SK-N-SH treated with all-trans-retinoic acid at 6 μM for 48 hours (cell line): Measurements from ENCODE around the gene DPP6.

ENCODE experiments used
- ATAC-seq: fragments of 200-7000 bp; cut with Tn5 transposase; 3 replicates; pipeline ENCODE4 v1.9.1; 2020; ENCODE audit warnings: mild to moderate bottlenecking, moderate library complexity
- ARNTL ChIP-seq: fragments of 450-650 bp; formaldehyde crosslinking; IDR thresholded peaks from 2 replicates; pipeline ENCODE4 v1.5.0; 2020; ENCODE audit warnings: low read depth, mild to moderate bottlenecking, moderate library complexity, borderline replicate concordance
- CSDC2 ChIP-seq: fragments of 250-450 bp; sonication (Bioruptor Pico); IDR thresholded peaks from 2 replicates; pipeline ENCODE4 v1.5.0; 2020; ENCODE audit warnings: mild to moderate bottlenecking, moderate library complexity
- ESRRG ChIP-seq: fragments of 250-450 bp; sonication (Bioruptor Pico); IDR thresholded peaks from 2 replicates; pipeline ENCODE4 v1.6.1; 2021; ENCODE audit warnings: mild to moderate bottlenecking
- GLIS3 ChIP-seq: fragments of 250-450 bp; sonication (Bioruptor Pico); IDR thresholded peaks from 2 replicates; pipeline ENCODE4 v1.5.0; 2020; ENCODE audit warnings: mild to moderate bottlenecking, moderate library complexity
- ISL1 ChIP-seq: fragments of 250-450 bp; sonication (Bioruptor Pico); IDR thresholded peaks from 2 replicates; pipeline ENCODE4 v2.1.2; 2022; ENCODE audit warnings: mild to moderate bottlenecking, moderate library complexity
- OSR1 ChIP-seq: fragments of 250-450 bp; sonication (Bioruptor Pico); IDR thresholded peaks from 2 replicates; pipeline ENCODE4 v1.8.0; 2022; ENCODE audit warnings: moderate library complexity, mild to moderate bottlenecking, inconsistent platforms
- PPARA ChIP-seq: fragments of 250-450 bp; sonication (Bioruptor Pico); IDR thresholded peaks from 2 replicates; pipeline ENCODE4 v1.5.0; 2020; ENCODE audit warnings: mild to moderate bottlenecking, borderline replicate concordance
- RARB ChIP-seq: fragments of 250-450 bp; sonication (Bioruptor Pico); IDR thresholded peaks from 2 replicates; pipeline ENCODE4 v1.8.0; 2021; ENCODE audit warnings: mild to moderate bottlenecking, moderate library complexity
- SNAI2 ChIP-seq: fragments of 250-450 bp; sonication (Bioruptor Pico); IDR thresholded peaks from 2 replicates; pipeline ENCODE4 v1.5.0; 2020; ENCODE audit warnings: mild to moderate bottlenecking, moderate library complexity
- TCF4 ChIP-seq: fragments of 250-450 bp; sonication (Bioruptor Pico); IDR thresholded peaks from 2 replicates; pipeline ENCODE4 v1.8.0; 2021; ENCODE audit warnings: mild to moderate bottlenecking, moderate library complexity, borderline replicate concordance
- TOX ChIP-seq: fragments of 250-450 bp; sonication (Bioruptor Pico); IDR thresholded peaks from 2 replicates; pipeline ENCODE4 v1.8.0; 2021; ENCODE audit warnings: mild to moderate bottlenecking, moderate library complexity, borderline replicate concordance
- ZFP3 ChIP-seq: fragments of 250-450 bp; sonication (Bioruptor Pico); IDR thresholded peaks from 2 replicates; pipeline ENCODE4 v1.5.0; 2020; ENCODE audit warnings: mild to moderate bottlenecking, moderate library complexity
- ZFP30 ChIP-seq: fragments of 450-650 bp; formaldehyde crosslinking; IDR thresholded peaks from 2 replicates; pipeline ENCODE4 v1.5.0; 2022; ENCODE audit warnings: mild to moderate bottlenecking, moderate library complexity
- ZNF565 ChIP-seq: fragments of 450-650 bp; formaldehyde crosslinking; conservative IDR thresholded peaks from 2 replicates; pipeline ENCODE4 v1.5.0; 2020; ENCODE audit warnings: low read depth, mild to moderate bottlenecking, moderate library complexity
- ZNF70 ChIP-seq: fragments of 450-650 bp; formaldehyde crosslinking; IDR thresholded peaks from 2 replicates; pipeline ENCODE4 v1.5.0; 2020; ENCODE audit warnings: mild to moderate bottlenecking, moderate library complexity
- ZNF8 ChIP-seq: fragments of 450-650 bp; formaldehyde crosslinking; IDR thresholded peaks from 2 replicates; pipeline ENCODE4 v1.5.0; 2020; ENCODE audit warnings: mild to moderate bottlenecking, moderate library complexity
- TF ChIP-seq, protein P1 (sequence below): fragments of 250-450 bp; sonication (Bioruptor Pico); IDR thresholded peaks from 2 replicates; pipeline ENCODE4 v1.5.1; 2021; ENCODE audit warnings: mild to moderate bottlenecking, moderate library complexity
- TF ChIP-seq, protein P2 (sequence below): fragments of 250-450 bp; sonication (Bioruptor Pico); IDR thresholded peaks from 2 replicates; pipeline ENCODE4 v1.5.0; 2020; ENCODE audit warnings: mild to moderate bottlenecking, moderate library complexity
- TF ChIP-seq, protein P3 (sequence below): fragments of 250-450 bp; sonication (Bioruptor Pico); IDR thresholded peaks from 2 replicates; pipeline ENCODE4 v1.8.0; 2020; ENCODE audit warnings: mild to moderate bottlenecking, moderate library complexity, borderline replicate concordance
- TF ChIP-seq, protein P4 (sequence below): fragments of 250-450 bp; sonication (Bioruptor Pico); IDR thresholded peaks from 2 replicates; pipeline ENCODE4 v1.8.0; 2021; ENCODE audit warnings: low read depth, mild to moderate bottlenecking, moderate library complexity, borderline replicate concordance
- TF ChIP-seq, protein P5 (sequence below): fragments of 250-450 bp; sonication (Bioruptor Pico); IDR thresholded peaks from 2 replicates; pipeline ENCODE4 v1.5.1; 2020; ENCODE audit warnings: low read depth, mild to moderate bottlenecking, moderate library complexity

DPP6 gene

DNA sequence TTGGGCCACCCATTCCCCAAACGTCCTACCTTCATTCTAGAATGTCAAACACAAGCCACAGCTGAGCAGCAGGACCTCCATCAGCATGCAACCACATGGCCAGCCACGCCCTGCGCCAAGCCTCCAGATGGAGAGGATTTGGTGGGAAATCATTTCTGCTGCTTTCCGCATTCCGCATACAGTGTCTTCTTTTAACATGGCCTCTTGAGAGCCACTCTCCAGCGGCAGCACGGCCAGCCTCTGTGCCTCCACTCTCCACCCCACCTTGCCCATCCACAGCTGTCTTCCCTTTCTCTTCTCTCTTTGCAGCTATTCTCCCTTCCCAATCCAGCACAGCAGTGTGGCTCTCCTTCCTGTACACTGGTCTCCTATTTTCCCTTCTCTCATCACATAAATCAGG, 561.6 kb downstream of the DPP6 start:
- no peak for ATAC-seq
- TF ChIP-seq ZNF8 (CRISPR knock-in tag) (no peak), GLIS3 (CRISPR knock-in tag) (no peak), ARNTL (no peak), CSDC2 (no peak), ZNF70 (no peak), ZFP30 (CRISPR knock-in tag) (no peak), ZFP3 (CRISPR knock-in tag) (no peak), TCF4 (CRISPR knock-in tag) (no peak), TOX (CRISPR knock-in tag) (no peak), OSR1 (CRISPR knock-in tag) (no peak), ESRRG (no peak), SNAI2 (CRISPR knock-in tag) (no peak), PPARA (CRISPR knock-in tag) (no peak)
- TF ChIP-seq, protein P1, sequence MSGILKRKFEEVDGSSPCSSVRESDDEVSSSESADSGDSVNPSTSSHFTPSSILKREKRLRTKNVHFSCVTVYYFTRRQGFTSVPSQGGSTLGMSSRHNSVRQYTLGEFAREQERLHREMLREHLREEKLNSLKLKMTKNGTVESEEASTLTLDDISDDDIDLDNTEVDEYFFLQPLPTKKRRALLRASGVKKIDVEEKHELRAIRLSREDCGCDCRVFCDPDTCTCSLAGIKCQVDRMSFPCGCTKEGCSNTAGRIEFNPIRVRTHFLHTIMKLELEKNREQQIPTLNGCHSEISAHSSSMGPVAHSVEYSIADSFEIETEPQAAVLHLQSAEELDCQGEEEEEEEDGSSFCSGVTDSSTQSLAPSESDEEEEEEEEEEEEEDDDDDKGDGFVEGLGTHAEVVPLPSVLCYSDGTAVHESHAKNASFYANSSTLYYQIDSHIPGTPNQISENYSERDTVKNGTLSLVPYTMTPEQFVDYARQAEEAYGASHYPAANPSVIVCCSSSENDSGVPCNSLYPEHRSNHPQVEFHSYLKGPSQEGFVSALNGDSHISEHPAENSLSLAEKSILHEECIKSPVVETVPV = no peak
- TF ChIP-seq, protein P2, sequence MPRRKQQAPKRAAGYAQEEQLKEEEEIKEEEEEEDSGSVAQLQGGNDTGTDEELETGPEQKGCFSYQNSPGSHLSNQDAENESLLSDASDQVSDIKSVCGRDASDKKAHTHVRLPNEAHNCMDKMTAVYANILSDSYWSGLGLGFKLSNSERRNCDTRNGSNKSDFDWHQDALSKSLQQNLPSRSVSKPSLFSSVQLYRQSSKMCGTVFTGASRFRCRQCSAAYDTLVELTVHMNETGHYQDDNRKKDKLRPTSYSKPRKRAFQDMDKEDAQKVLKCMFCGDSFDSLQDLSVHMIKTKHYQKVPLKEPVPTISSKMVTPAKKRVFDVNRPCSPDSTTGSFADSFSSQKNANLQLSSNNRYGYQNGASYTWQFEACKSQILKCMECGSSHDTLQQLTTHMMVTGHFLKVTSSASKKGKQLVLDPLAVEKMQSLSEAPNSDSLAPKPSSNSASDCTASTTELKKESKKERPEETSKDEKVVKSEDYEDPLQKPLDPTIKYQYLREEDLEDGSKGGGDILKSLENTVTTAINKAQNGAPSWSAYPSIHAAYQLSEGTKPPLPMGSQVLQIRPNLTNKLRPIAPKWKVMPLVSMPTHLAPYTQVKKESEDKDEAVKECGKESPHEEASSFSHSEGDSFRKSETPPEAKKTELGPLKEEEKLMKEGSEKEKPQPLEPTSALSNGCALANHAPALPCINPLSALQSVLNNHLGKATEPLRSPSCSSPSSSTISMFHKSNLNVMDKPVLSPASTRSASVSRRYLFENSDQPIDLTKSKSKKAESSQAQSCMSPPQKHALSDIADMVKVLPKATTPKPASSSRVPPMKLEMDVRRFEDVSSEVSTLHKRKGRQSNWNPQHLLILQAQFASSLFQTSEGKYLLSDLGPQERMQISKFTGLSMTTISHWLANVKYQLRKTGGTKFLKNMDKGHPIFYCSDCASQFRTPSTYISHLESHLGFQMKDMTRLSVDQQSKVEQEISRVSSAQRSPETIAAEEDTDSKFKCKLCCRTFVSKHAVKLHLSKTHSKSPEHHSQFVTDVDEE (CRISPR knock-in tag) = no peak
- TF ChIP-seq, protein P3, sequence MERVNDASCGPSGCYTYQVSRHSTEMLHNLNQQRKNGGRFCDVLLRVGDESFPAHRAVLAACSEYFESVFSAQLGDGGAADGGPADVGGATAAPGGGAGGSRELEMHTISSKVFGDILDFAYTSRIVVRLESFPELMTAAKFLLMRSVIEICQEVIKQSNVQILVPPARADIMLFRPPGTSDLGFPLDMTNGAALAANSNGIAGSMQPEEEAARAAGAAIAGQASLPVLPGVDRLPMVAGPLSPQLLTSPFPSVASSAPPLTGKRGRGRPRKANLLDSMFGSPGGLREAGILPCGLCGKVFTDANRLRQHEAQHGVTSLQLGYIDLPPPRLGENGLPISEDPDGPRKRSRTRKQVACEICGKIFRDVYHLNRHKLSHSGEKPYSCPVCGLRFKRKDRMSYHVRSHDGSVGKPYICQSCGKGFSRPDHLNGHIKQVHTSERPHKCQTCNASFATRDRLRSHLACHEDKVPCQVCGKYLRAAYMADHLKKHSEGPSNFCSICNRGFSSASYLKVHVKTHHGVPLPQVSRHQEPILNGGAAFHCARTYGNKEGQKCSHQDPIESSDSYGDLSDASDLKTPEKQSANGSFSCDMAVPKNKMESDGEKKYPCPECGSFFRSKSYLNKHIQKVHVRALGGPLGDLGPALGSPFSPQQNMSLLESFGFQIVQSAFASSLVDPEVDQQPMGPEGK (CRISPR knock-in tag) = no peak
- TF ChIP-seq, protein P4, sequence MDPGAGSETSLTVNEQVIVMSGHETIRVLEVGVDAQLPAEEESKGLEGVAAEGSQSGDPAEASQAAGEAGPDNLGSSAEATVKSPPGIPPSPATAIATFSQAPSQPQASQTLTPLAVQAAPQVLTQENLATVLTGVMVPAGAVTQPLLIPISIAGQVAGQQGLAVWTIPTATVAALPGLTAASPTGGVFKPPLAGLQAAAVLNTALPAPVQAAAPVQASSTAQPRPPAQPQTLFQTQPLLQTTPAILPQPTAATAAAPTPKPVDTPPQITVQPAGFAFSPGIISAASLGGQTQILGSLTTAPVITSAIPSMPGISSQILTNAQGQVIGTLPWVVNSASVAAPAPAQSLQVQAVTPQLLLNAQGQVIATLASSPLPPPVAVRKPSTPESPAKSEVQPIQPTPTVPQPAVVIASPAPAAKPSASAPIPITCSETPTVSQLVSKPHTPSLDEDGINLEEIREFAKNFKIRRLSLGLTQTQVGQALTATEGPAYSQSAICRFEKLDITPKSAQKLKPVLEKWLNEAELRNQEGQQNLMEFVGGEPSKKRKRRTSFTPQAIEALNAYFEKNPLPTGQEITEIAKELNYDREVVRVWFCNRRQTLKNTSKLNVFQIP (CRISPR knock-in tag) = no peak

DNA sequence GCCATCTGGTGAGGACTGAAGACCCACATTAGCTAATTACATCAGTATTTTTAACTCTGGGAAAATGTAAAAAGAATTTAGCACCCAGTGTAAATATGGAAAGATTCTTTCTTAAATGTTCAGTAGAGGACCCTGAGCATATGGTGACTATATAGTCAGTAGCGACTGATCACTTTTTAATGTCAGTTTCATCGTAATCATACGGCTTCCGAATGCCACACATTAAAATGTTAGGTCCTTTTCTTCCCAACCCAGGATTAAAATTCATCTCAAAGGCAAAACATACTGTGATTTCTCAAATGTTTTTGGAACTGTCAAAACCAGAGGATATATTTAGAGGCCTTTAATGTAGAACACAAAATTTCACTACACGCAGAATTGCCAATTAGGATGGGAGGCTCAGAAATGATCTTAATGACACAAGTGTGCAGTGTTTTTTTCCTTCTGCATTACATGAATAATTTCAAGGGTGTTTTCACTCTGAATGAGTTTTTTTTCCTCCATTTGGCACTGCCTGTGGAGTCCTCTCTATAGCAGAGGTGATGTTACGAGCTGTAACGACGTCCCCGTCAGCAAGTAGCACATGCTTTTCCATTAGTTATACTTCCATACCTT, 568.0 kb downstream of the DPP6 start:
- ATAC-seq = no peak
- TF ChIP-seq GLIS3 (CRISPR knock-in tag) = no peak
- TF ChIP-seq TCF4 (CRISPR knock-in tag) = no peak
- TF ChIP-seq, protein P4 (CRISPR knock-in tag) = no peak
- TF ChIP-seq ISL1 (CRISPR knock-in tag) = no peak
- no peak for TF ChIP-seq RARB (CRISPR knock-in tag)
- no peak for TF ChIP-seq OSR1 (CRISPR knock-in tag)

DNA sequence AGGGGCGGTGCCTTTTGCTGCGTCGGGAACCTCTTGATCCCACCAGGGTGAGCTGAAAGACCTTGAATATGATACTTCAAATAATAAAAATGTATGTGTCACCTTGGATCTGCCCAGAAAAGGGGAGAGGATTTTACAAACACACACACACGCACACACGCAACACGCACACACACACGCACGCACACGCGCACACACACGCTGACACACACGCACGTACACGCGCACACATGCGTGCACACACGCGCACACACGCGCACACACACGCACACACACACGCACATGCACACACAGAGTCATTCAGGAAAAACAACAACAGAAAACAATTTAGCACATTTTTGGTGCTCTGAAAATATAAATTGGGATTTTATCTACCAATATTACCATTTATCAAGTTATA, 571.2 kb downstream of the DPP6 start:
- ATAC-seq = no peak
- TF ChIP-seq CSDC2 (no peak), TOX (CRISPR knock-in tag) (no peak), RARB (CRISPR knock-in tag) (no peak), PPARA (CRISPR knock-in tag) (no peak), ZNF565 (no peak), ARNTL (no peak), ZNF8 (CRISPR knock-in tag) (no peak), GLIS3 (CRISPR knock-in tag) (no peak)
- TF ChIP-seq, protein P5, sequence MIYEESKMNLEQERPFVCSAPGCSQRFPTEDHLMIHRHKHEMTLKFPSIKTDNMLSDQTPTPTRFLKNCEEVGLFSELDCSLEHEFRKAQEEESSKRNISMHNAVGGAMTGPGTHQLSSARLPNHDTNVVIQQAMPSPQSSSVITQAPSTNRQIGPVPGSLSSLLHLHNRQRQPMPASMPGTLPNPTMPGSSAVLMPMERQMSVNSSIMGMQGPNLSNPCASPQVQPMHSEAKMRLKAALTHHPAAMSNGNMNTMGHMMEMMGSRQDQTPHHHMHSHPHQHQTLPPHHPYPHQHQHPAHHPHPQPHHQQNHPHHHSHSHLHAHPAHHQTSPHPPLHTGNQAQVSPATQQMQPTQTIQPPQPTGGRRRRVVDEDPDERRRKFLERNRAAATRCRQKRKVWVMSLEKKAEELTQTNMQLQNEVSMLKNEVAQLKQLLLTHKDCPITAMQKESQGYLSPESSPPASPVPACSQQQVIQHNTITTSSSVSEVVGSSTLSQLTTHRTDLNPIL (CRISPR knock-in tag) = no peak
- TF ChIP-seq, protein P3 (CRISPR knock-in tag) = no peak
- TF ChIP-seq, protein P2 (CRISPR knock-in tag) = no peak
